SU-DHL-6 (cell line): Measurements from ENCODE around the gene PLEKHA5.

ENCODE experiments used
- H2AFZ ChIP-seq: fragments of 200-600 bp; sonication (generic); 2 replicates; pipeline ENCODE4 v1.6.1; 2014; ENCODE audit warnings: low read depth, mild to moderate bottlenecking, moderate library complexity, mixed read lengths, antibody characterized with exemption, low read length; ENCODE audit not compliant: severe bottlenecking
- H3F3A ChIP-seq: fragments of 200-600 bp; shearing (Covaris generic); 2 replicates; pipeline ENCODE4 v1.6.0; 2016; ENCODE audit warnings: antibody characterized with exemption, mild to moderate bottlenecking; ENCODE audit not compliant: insufficient read depth
- H3K27ac ChIP-seq: fragments of 200-600 bp; sonication (generic); 2 replicates; pipeline ENCODE4 v1.5.1; 2016; ENCODE audit warnings: low read depth, mild to moderate bottlenecking, low read length, moderate library complexity, mixed read lengths
- H3K27me3 ChIP-seq: fragments of 200-600 bp; sonication (generic), shearing (Covaris generic); 2 replicates; pipeline ENCODE4 v1.6.0; 2014; ENCODE audit warnings: mild to moderate bottlenecking, low read length
- H3K36me3 ChIP-seq: fragments of 200-600 bp; sonication (generic); 2 replicates; pipeline ENCODE4 v1.6.1; 2014; ENCODE audit warnings: mild to moderate bottlenecking, low read length, mixed read lengths
- H3K4me2 ChIP-seq: fragments of 300-600, 200-600 bp; shearing (Covaris generic), sonication (generic); 2 replicates; pipeline ENCODE4 v1.6.0; 2014; ENCODE audit warnings: low read length, low read depth, mild to moderate bottlenecking; ENCODE audit not compliant: poor library complexity, severe bottlenecking
- H3K4me3 ChIP-seq: fragments of 200-600 bp; sonication (generic); 2 replicates; pipeline ENCODE4 v1.5.1; 2014; ENCODE audit warnings: antibody characterized with exemption, low read length, mild to moderate bottlenecking, mixed read lengths; ENCODE audit not compliant: insufficient read depth, poor library complexity, severe bottlenecking
- H3K79me2 ChIP-seq: fragments of 200-600 bp; sonication (generic); 2 replicates; pipeline ENCODE4 v1.6.1; 2014; ENCODE audit warnings: mild to moderate bottlenecking, low read length, moderate library complexity; ENCODE audit not compliant: insufficient read depth
- H3K9ac ChIP-seq: fragments of 200-600 bp; sonication (generic); 2 replicates; pipeline ENCODE4 v1.7.0; 2014; ENCODE audit warnings: mild to moderate bottlenecking, low read length
- H3K9me2 ChIP-seq: fragments of 200-600 bp; sonication (generic); replicated peaks from 2 replicates; pipeline ENCODE4 v1.6.1; 2014; ENCODE audit warnings: low read length; ENCODE audit not compliant: insufficient read depth
- H3K9me3 ChIP-seq: fragments of 200-600 bp; sonication (generic); 2 replicates; pipeline ENCODE4 v1.6.1; 2014; ENCODE audit warnings: low read length, mixed read lengths; ENCODE audit not compliant: insufficient read depth
- H4K20me1 ChIP-seq: fragments of 200-600 bp; sonication (generic); 2 replicates; pipeline ENCODE4 v1.6.1; 2014; ENCODE audit warnings: low read depth, mild to moderate bottlenecking, antibody characterized with exemption, low read length, moderate library complexity, mixed read lengths
- CTCF ChIP-seq: fragments of 200-600 bp; sonication (generic); IDR thresholded peaks from one replicate; pipeline ENCODE4 v1.5.1; 2017; ENCODE audit warnings: antibody characterized with exemption, mild to moderate bottlenecking, low read length, moderate library complexity; ENCODE audit not compliant: insufficient read depth, poor library complexity, severe bottlenecking
- EZH2phosphoT487 ChIP-seq: fragments of 200-600 bp; sonication (generic), shearing (Covaris generic); conservative IDR thresholded peaks from 2 replicates; pipeline ENCODE4 v1.6.1; 2018; ENCODE audit warnings: mild to moderate bottlenecking, antibody characterized with exemption, low read length, moderate library complexity, mixed read lengths

Gene PLEKHA5

DNA sequence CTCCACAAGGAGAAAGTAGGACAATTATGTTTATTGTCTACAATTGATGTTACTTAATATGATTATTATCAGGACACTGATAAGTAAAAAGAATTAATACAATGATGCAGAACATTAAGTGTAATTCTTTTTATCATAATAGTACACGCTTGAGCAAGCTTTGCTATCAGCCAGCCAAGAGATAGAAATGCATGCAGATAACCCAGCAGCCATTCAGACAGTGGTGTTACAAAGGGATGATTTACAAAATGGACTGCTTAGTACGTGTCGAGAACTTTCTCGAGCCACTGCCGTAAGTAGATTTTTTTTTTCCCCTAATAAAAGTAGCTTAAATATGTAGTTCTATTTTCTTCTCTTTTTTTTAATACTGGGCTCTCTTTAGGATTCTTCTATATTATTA lies 192.8 kb downstream of the PLEKHA5 start:
- H3K9me2 ChIP-seq = no peaks in the 10 kb centered on the region
- TF ChIP-seq CTCF (no peak), EZH2phosphoT487 (no peak)
- no peaks in the 10 kb centered on the region for H3K36me3 ChIP-seq
- no peak overlapping the region for H3K4me2 ChIP-seq
- no peak overlapping the region for H3K27ac ChIP-seq
- no peaks in the 10 kb centered on the region for H3K27me3 ChIP-seq
- no peaks in the 10 kb centered on the region for H3K9me3 ChIP-seq
- H3K9ac ChIP-seq = no peak overlapping the region
- no peaks in the 10 kb centered on the region for H3F3A ChIP-seq
- H2AFZ ChIP-seq = no peak overlapping the region
- no peaks in the 10 kb centered on the region for H4K20me1 ChIP-seq
- no peak overlapping the region for H3K4me3 ChIP-seq
- no peaks in the 10 kb centered on the region for H3K79me2 ChIP-seq

GRCh38 chr12:19323805-19324204 lies 194.3 kb downstream of the PLEKHA5 start:
- no peaks in the 10 kb centered on the region for H4K20me1 ChIP-seq
- no peaks in the 10 kb centered on the region for H3K79me2 ChIP-seq
- no peaks in the 10 kb centered on the region for H3K9me3 ChIP-seq
- H3K4me3 ChIP-seq = no peak overlapping the region
- H3F3A ChIP-seq = no peaks in the 10 kb centered on the region
- H3K9me2 ChIP-seq = no peaks in the 10 kb centered on the region
- no peaks in the 10 kb centered on the region for H3K27me3 ChIP-seq
- H2AFZ ChIP-seq = no peak overlapping the region
- TF ChIP-seq CTCF (no peak), EZH2phosphoT487 (no peak)
- H3K4me2 ChIP-seq = no peak overlapping the region
- no peaks in the 10 kb centered on the region for H3K36me3 ChIP-seq
- H3K9ac ChIP-seq = no peak overlapping the region
- H3K27ac ChIP-seq = no peak overlapping the region

GRCh38 chr12:19326102-19326501 lies 196.6 kb downstream of the PLEKHA5 start:
- H2AFZ ChIP-seq = no peak overlapping the region
- H3K9me2 ChIP-seq = no peaks in the 10 kb centered on the region
- no peaks in the 10 kb centered on the region for H3K36me3 ChIP-seq
- no peak for TF ChIP-seq CTCF
- no peak for TF ChIP-seq EZH2phosphoT487
- H4K20me1 ChIP-seq = no peaks in the 10 kb centered on the region
- no peaks in the 10 kb centered on the region for H3K9me3 ChIP-seq
- H3K4me2 ChIP-seq = no peak overlapping the region
- H3F3A ChIP-seq = no peaks in the 10 kb centered on the region
- no peak overlapping the region for H3K9ac ChIP-seq
- H3K27ac ChIP-seq = no peak overlapping the region
- no peaks in the 10 kb centered on the region for H3K27me3 ChIP-seq
- no peaks in the 10 kb centered on the region for H3K79me2 ChIP-seq
- H3K4me3 ChIP-seq = no peak overlapping the region

GRCh38 chr12:19332196-19332595 lies 202.7 kb downstream of the PLEKHA5 start:
- no peaks in the 10 kb centered on the region for H3K79me2 ChIP-seq
- TF ChIP-seq EZH2phosphoT487 (no peak), CTCF (no peak)
- no peaks in the 10 kb centered on the region for H3K36me3 ChIP-seq
- no peak overlapping the region for H3K27ac ChIP-seq
- H3K4me2 ChIP-seq = no peak overlapping the region
- no peaks in the 10 kb centered on the region for H4K20me1 ChIP-seq
- no peaks in the 10 kb centered on the region for H3K9me2 ChIP-seq
- H3K9me3 ChIP-seq = no peaks in the 10 kb centered on the region
- no peaks in the 10 kb centered on the region for H3K27me3 ChIP-seq
- H3K4me3 ChIP-seq = no peak overlapping the region
- H3F3A ChIP-seq = no peaks in the 10 kb centered on the region
- H3K9ac ChIP-seq = no peak overlapping the region
- no peak overlapping the region for H2AFZ ChIP-seq
